Stomach (tissue), 9 donors: ENCODE measurements around the gene ARHGAP24. TPM values are rescaled to one million over a fixed set of nuclear protein-coding genes. Genes with fewer than 3 reads are reported as not detected.

Experiments
- DNase-seq, 2 donors: peaks; one replicate each; pipeline versions ENCODE4 v3.0.0 to v3.0.0-alpha.2; 2013 to 2019
- H3K27ac ChIP-seq, 5 donors: fragments of 200-600 bp in 4 of 5; sonication (generic) in 4 of 5; one replicate each; pipeline ENCODE4 v1.5.1; 2013 to 2019; ENCODE audit warnings: mild to moderate bottlenecking in 1 of 5, moderate library complexity in 1 of 5
- H3K27me3 ChIP-seq, 3 donors: fragments of 200-600 bp; sonication (generic); one replicate each; pipeline ENCODE4 v1.5.1; 2017 to 2019; ENCODE audit warnings: mixed run types in 1 of 3
- H3K36me3 ChIP-seq, 4 donors: fragments of 200-600 bp; sonication (generic); 1 replicate in 3 of 4; 2 replicates in 1 of 4; pipeline ENCODE4 v1.5.1; 2016 to 2019
- H3K4me1 ChIP-seq, 4 donors: fragments of 200-600 bp; sonication (generic); one replicate each; pipeline ENCODE4 v1.5.1; 2016 to 2019
- H3K4me3 ChIP-seq, 4 donors: fragments of 200-600 bp; sonication (generic) in 3 of 4; one replicate each; pipeline ENCODE4 v1.5.1; 2016 to 2019; ENCODE audit warnings: mild to moderate bottlenecking in 1 of 4
- H3K9me3 ChIP-seq, 4 donors: fragments of 200-600 bp; sonication (generic); one replicate each; pipeline ENCODE4 v1.5.1; 2016 to 2019
- EP300 ChIP-seq: sonication (generic); formaldehyde crosslinking; IDR thresholded peaks from one replicate; pipeline ENCODE4 v1.6.1; 2017; ENCODE audit warnings: antibody characterized with exemption
- POLR2A ChIP-seq, 4 donors: fragments of 450-650 bp; IDR thresholded peaks; one replicate each; pipeline ENCODE4 v1.6.1; 2016; ENCODE audit warnings: antibody characterized with exemption in 4 of 4, control low read depth in 2 of 4, mild to moderate bottlenecking in 1 of 4, moderate library complexity in 1 of 4
- POLR2AphosphoS5 ChIP-seq, 3 donors: sonication (generic); formaldehyde crosslinking; IDR thresholded peaks; one replicate each; pipeline ENCODE4 v1.6.1; 2016; ENCODE audit warnings: antibody characterized with exemption in 3 of 3
- WGBS, 5 donors: extraction: QIAGEN DNeasy Blood & Tissue Kit in 3 of 5; methylation state at CpG; one replicate each; pipeline versions ENCODE4 v1.1.5 to v1.1.7; 2013 to 2018; 5-methylcytosine and 5-hydroxymethylcytosine counted together
- intact Hi-C: fragments of 100-400 bp; cut with DNase I; formaldehyde crosslinking; loops from one replicate; pipeline ENCODE4 v1.15.1; 2023; ENCODE audit warnings: low total_unique reads
- polyA plus RNA-seq, 3 donors: library from polyadenylated mRNA; stranded (reverse); fragments of 200-250 nt; gene quantifications; one replicate each; pipeline ENCODE4 v1.2.3, GENCODE V29; 2013
- total RNA-seq, 5 donors: library from RNA; depleted of rRNA; stranded (reverse); fragments of >200 nt; gene quantifications; one replicate each; pipeline versions ENCODE4 v1.1.0 to v1.2.3, GENCODE V29; 2014 to 2016
- TF ChIP-seq, protein P1 (sequence below), 7 experiments: fragments of 450-650 bp in 4 of 7; fragments of 200-600 bp in 3 of 7; sonication (generic) in 3 of 7; IDR thresholded peaks; one replicate each; pipeline ENCODE4 v1.5.1; 2016 to 2019; ENCODE audit warnings: antibody characterized with exemption in 7 of 7, control low read depth in 2 of 7, mild to moderate bottlenecking in 1 of 7
- donor health status: healthy with polysubstance abuse.
- donor health status: Bipolar disorder and iron deficiency.
- donor health status: healthy.

ARHGAP24 gene
- total and polyA plus RNA-seq, 8 donors = 6.4 to 152 (median 33.5) TPM

DNA sequence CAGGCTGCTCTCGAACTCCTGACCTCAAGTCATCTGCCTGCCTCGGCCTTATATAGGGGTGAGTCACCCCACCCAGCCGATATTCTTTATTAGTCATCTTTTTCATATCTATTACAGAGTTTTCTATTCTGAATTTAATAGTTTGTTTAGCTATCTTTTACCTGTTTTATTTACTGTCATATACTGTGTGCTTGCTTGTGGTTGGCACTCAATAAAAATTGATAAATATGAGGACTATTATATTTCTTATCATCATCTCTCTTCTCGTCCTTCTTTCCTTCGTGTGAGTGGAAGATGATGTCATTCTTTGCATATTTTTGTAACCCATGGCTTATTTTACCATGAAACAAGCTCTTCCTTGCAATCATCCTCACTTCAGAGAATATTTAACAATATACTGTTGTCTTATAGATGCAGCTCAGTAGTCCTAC lies 265.5 kb downstream of the ARHGAP24 start:
- DNase-seq = no peak
- 34 to 51% (median 43%) methylated on average over 5 of the region's 5 CpGs for WGBS, 5 donors
- intact Hi-C loops = loop anchor here (10.0 kb wide), 1 partner anchor 586 kb away; no protein-coding TSS in a partner anchor

DNA sequence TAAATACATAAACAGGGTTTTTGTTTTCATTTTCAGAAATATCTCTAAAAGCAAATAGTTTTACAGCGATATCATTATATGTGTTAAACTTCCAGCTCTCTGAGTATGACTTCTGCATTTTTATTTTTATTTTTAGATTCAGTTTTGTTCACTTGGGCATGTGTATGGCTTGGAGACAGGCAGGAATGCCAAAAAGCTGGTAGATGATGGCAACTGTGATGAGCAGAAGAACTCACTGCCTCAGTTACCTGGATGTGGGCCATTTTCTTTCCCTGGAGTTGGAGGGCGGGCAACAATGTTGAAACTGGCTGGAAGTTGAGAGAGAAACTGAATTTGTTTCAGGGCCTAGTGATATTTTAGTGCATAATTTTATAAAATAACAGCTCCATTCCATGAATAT lies 266.4 kb downstream of the ARHGAP24 start:
- TF ChIP-seq EP300 (no peak), POLR2AphosphoS5 (IDR thresholded peaks at IDR 0.05) (no peak), POLR2A (IDR thresholded peaks at IDR 0.05) (no peak)
- TF ChIP-seq, protein P1, sequence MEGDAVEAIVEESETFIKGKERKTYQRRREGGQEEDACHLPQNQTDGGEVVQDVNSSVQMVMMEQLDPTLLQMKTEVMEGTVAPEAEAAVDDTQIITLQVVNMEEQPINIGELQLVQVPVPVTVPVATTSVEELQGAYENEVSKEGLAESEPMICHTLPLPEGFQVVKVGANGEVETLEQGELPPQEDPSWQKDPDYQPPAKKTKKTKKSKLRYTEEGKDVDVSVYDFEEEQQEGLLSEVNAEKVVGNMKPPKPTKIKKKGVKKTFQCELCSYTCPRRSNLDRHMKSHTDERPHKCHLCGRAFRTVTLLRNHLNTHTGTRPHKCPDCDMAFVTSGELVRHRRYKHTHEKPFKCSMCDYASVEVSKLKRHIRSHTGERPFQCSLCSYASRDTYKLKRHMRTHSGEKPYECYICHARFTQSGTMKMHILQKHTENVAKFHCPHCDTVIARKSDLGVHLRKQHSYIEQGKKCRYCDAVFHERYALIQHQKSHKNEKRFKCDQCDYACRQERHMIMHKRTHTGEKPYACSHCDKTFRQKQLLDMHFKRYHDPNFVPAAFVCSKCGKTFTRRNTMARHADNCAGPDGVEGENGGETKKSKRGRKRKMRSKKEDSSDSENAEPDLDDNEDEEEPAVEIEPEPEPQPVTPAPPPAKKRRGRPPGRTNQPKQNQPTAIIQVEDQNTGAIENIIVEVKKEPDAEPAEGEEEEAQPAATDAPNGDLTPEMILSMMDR (IDR thresholded peaks at IDR 0.05) = no peak
- H3K9me3 ChIP-seq = no peaks in the 10 kb centered on the region
- intact Hi-C loops = loop anchor here (10.0 kb wide), 1 partner anchor 587 kb away; no protein-coding TSS in a partner anchor
- peak overlapping the region in 3 of 5 donors; percentile 5 to 31 (median 10) for H3K27ac ChIP-seq
- 81 to 91% (median 85%) methylated on average over 2 of the region's 2 CpGs for WGBS, 5 donors
- no peak overlapping the region for H3K4me3 ChIP-seq
- H3K36me3 ChIP-seq = no peaks in the 10 kb centered on the region
- H3K4me1 ChIP-seq = peaks cover 0 to 51% (median 8%) of the 10 kb centered on the region in 4 donors
- no peak for DNase-seq
- no peaks in the 10 kb centered on the region for H3K27me3 ChIP-seq

More for the DNA sequence above, 265.5 kb downstream of the ARHGAP24 start:
- no peak overlapping the region for H3K27ac ChIP-seq
- no peaks in the 10 kb centered on the region for H3K36me3 ChIP-seq
- TF ChIP-seq POLR2A (IDR thresholded peaks at IDR 0.05) = no peak
- TF ChIP-seq POLR2AphosphoS5 (IDR thresholded peaks at IDR 0.05) = no peak
- TF ChIP-seq, protein P1 (IDR thresholded peaks at IDR 0.05) = no peak
- no peak for TF ChIP-seq EP300
- H3K27me3 ChIP-seq = no peaks in the 10 kb centered on the region
- H3K4me3 ChIP-seq = no peak overlapping the region
- H3K4me1 ChIP-seq = peaks cover 0 to 41% (median 10%) of the 10 kb centered on the region in 4 donors
- H3K9me3 ChIP-seq = no peaks in the 10 kb centered on the region

DNA sequence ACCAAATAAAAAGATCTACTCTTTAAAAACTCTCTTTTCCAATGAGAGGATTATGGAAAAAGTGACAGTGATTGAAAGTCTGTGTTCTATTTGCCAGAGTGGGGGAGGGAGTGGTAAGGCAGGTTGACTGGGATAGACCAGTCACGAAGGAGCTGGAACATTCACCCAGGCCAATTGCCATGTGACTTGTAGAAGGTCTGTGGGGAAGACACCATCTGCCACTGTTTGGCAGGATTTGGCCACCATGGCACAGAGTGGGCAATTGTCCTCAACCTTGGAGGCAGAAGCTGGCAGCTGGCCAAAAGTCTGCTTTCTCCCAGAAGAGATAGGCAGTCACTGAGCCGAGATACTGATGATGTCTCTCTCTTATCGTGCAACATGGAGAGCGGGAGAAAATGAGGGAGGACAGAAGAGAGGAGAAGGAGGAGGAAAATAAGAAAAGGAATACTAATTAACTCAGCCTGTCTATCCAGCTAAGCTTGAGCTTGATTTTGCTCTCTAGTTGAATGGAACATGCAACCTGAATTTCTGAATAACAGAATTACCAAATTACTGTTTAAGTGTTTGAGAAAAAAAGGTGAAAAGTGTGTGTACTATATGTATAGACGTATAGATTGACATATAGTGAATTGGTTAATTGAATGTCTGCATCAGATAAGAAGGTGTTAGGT lies 267.1 kb downstream of the ARHGAP24 start:
- 69 to 83% (median 78%) methylated on average over 5 of the region's 5 CpGs for WGBS, 5 donors
- H3K27ac ChIP-seq = peak overlapping the region in 3 of 5 donors; percentile 8 to 31 (median 10)

DNA sequence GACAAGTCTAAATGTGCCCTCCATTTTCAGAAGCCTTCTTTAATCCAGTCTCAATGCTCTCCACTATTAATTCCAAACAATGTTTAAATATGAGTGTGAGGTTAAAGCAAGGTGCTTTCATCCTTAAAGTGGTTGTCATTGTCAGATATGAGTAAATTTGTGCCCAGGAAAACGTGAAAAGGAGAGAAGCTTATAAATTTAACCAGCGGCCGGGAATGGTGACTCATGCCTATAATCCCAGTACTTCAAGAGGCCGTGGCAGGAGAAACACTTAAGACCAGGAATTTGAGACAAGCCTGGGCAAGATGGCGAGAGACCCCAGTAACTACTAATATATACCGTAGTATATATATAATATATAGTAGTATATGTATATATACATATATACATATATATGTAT lies 270.0 kb downstream of the ARHGAP24 start:
- no peak for TF ChIP-seq POLR2AphosphoS5 (IDR thresholded peaks at IDR 0.05)
- TF ChIP-seq, protein P1 (IDR thresholded peaks at IDR 0.05) = no peak
- TF ChIP-seq EP300 = no peak
- no peak for TF ChIP-seq POLR2A (IDR thresholded peaks at IDR 0.05)
- no peak overlapping the region for H3K27ac ChIP-seq
- intact Hi-C loops = loop anchor here (10.0 kb wide), 1 partner anchor 590 kb away; no protein-coding TSS in a partner anchor
- no peaks in the 10 kb centered on the region for H3K9me3 ChIP-seq
- H3K4me3 ChIP-seq = no peak overlapping the region
- no peak for DNase-seq
- no peaks in the 10 kb centered on the region for H3K27me3 ChIP-seq
- H3K4me1 ChIP-seq = peaks cover 0 to 60% (median 8%) of the 10 kb centered on the region in 4 donors
- no peaks in the 10 kb centered on the region for H3K36me3 ChIP-seq
- 79 to 92% (median 82%) methylated on average over 6 of the region's 6 CpGs for WGBS, 5 donors

More for the DNA sequence above, 267.1 kb downstream of the ARHGAP24 start:
- Histone ChIP-seq H3K9me3 (no peaks in the 10 kb centered on the region), H3K36me3 (no peaks in the 10 kb centered on the region), H3K4me1 (peaks cover 0 to 53% (median 8%) of the 10 kb centered on the region in 4 donors), H3K4me3 (no peak overlapping the region), H3K27me3 (no peaks in the 10 kb centered on the region)
- TF ChIP-seq POLR2AphosphoS5 (IDR thresholded peaks at IDR 0.05) = no peak
- TF ChIP-seq, protein P1 (IDR thresholded peaks at IDR 0.05) = no peak
- no peak for TF ChIP-seq EP300
- TF ChIP-seq POLR2A (IDR thresholded peaks at IDR 0.05) = no peak
- intact Hi-C loops = loop anchor here (10.0 kb wide), 1 partner anchor 587 kb away; no protein-coding TSS in a partner anchor
- DNase-seq = no peak
